K562 (cell line): ENCODE results near the gene RORB.

Experiments used
- CTCF ChIP-seq, 3 experiments: IDR thresholded peaks in 2 of 3; conservative IDR thresholded peaks in 1 of 3; 2 replicates each; pipeline ENCODE4 v1.5.1; 2011 to 2012; ENCODE audit warnings: low read length in 3 of 3, mild to moderate bottlenecking in 3 of 3, control low read depth in 2 of 3, improper control_type of control experiment in 1 of 3, inconsistent platforms in 1 of 3, low read depth in 1 of 3, mixed read lengths in 1 of 3, moderate library complexity in 1 of 3; ENCODE audit not compliant: insufficient read depth in 2 of 3
- EGR1 ChIP-seq: fragments of 450-650 bp; conservative IDR thresholded peaks from 2 replicates; pipeline ENCODE4 v1.6.1; 2017; ENCODE audit warnings: mild to moderate bottlenecking
- ETV6 ChIP-seq, 3 experiments: fragments of 150-350 bp in 1 of 3; sonication (generic) in 1 of 3; formaldehyde crosslinking in 1 of 3; IDR thresholded peaks; 2 replicates each; pipeline versions ENCODE4 v1.6.1 to v1.8.0; 2014 to 2022; ENCODE audit warnings: borderline replicate concordance in 2 of 3, low read depth in 2 of 3, antibody characterized with exemption in 1 of 3, low read length in 1 of 3, mild to moderate bottlenecking in 1 of 3, missing genetic modification reagents in 1 of 3
- EZH2 ChIP-seq: IDR thresholded peaks from 2 replicates; pipeline ENCODE4 v1.6.1; 2012; ENCODE audit warnings: low read depth, mild to moderate bottlenecking, inconsistent platforms, low read length, borderline replicate concordance
- MAX ChIP-seq: sonication (generic); formaldehyde crosslinking; IDR thresholded peaks from 2 replicates; pipeline ENCODE4 v1.9.0; 2022; ENCODE audit warnings: mild to moderate bottlenecking, missing genetic modification reagents
- RBM17 ChIP-seq: fragments of 200-400 bp; formaldehyde crosslinking; IDR thresholded peaks from 2 replicates; pipeline ENCODE4 v1.6.1; 2017; ENCODE audit warnings: low read depth, mild to moderate bottlenecking, low read length, borderline replicate concordance
- RNF219 ChIP-seq: fragments of 250-450 bp; sonication (Bioruptor Pico); IDR thresholded peaks from 2 replicates; pipeline ENCODE4 v1.5.0; 2022; ENCODE audit warnings: mild to moderate bottlenecking
- SMARCA4 ChIP-seq: fragments of 450-650 bp; IDR thresholded peaks from 2 replicates; pipeline ENCODE4 v1.6.1; 2016
- TF ChIP-seq, protein P1 (sequence below), 2 experiments: fragments of 450-650 bp; formaldehyde crosslinking in 1 of 2; IDR thresholded peaks; 2 replicates each; pipeline versions ENCODE4 v1.4.0 to v1.6.1; 2014 to 2020; ENCODE audit warnings: mild to moderate bottlenecking in 2 of 2, borderline replicate concordance in 1 of 2, low read depth in 1 of 2

- no peak for TF ChIP-seq CTCF (IDR thresholded peaks at IDR 0.05 in 2 of 3, conservative IDR thresholded peaks at IDR 0.05 in 1 of 3; ENCODE audit: insufficient read depth in 2 of 3, low read depth in 1 of 3, low read length in 3 of 3)
- no peak for TF ChIP-seq RNF219 (CRISPR knock-in tag)
- TF ChIP-seq ETV6 (IDR thresholded peaks at IDR 0.05; ENCODE audit: borderline replicate concordance in 1 of 2, low read depth in 2 of 2, low read length in 1 of 2) = no peak
- TF ChIP-seq ETV6 (CRISPR knock-in tag; IDR thresholded peaks at IDR 0.05; ENCODE audit: borderline replicate concordance) = no peak
- no peak for TF ChIP-seq EZH2
- TF ChIP-seq SMARCA4 = no peak
- TF ChIP-seq RBM17 = no peak
- no peak for TF ChIP-seq MAX (CRISPR knock-in tag)
- TF ChIP-seq, protein P1, sequence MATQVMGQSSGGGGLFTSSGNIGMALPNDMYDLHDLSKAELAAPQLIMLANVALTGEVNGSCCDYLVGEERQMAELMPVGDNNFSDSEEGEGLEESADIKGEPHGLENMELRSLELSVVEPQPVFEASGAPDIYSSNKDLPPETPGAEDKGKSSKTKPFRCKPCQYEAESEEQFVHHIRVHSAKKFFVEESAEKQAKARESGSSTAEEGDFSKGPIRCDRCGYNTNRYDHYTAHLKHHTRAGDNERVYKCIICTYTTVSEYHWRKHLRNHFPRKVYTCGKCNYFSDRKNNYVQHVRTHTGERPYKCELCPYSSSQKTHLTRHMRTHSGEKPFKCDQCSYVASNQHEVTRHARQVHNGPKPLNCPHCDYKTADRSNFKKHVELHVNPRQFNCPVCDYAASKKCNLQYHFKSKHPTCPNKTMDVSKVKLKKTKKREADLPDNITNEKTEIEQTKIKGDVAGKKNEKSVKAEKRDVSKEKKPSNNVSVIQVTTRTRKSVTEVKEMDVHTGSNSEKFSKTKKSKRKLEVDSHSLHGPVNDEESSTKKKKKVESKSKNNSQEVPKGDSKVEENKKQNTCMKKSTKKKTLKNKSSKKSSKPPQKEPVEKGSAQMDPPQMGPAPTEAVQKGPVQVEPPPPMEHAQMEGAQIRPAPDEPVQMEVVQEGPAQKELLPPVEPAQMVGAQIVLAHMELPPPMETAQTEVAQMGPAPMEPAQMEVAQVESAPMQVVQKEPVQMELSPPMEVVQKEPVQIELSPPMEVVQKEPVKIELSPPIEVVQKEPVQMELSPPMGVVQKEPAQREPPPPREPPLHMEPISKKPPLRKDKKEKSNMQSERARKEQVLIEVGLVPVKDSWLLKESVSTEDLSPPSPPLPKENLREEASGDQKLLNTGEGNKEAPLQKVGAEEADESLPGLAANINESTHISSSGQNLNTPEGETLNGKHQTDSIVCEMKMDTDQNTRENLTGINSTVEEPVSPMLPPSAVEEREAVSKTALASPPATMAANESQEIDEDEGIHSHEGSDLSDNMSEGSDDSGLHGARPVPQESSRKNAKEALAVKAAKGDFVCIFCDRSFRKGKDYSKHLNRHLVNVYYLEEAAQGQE (IDR thresholded peaks at IDR 0.05; ENCODE audit: borderline replicate concordance) = no peak
- TF ChIP-seq, protein P1 (CRISPR knock-in tag; IDR thresholded peaks at IDR 0.05; ENCODE audit: low read depth) = no peak
- no peak for TF ChIP-seq EGR1
Observed at GRCh38 chr9:74557571-74557970, 60.4 kb downstream of the RORB start.
